DMS114 treated with DMSO at 0.1 percent for 48 hours (cell line): ENCODE measurements around the gene PSTPIP2.

Experiments used
- DNase-seq: peaks from one replicate; lab custom pipeline; 2025; ENCODE audit not compliant: unreplicated experiment; lab: John Stamatoyannopoulos, UW

The PSTPIP2 gene

DNA sequence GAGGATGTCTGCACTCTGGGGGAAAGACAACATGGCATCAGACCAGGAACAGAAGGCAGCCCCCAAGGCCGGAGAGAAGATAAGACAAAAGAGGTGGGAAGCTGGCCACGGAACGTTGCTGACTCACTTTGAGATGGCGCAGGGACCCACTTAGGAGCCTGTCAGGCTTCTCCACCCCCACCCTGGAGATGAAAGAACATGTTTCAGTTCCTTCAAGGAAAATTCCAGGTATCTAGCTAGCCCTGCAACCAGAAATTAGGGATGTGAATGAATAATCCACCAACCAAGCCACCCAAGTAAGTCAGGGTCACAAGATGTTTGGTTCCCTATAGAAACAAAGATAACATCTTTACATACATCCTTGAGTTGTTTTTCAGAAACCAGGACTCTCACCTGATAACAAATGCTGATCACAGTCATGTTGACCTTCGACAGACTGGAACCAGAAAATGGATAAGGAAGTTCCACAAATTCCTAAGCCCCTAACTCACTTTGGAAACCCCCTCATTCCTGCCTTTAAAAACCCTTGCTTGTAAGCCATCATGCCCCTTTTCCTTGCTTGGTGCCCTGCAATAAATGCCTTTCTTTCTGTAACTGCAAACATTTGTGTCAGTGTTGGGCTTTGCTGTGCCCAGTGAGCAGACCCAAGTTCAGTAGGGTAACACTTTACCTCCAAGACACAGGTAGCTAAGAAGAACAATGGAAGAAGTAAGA lies 31.9 kb downstream of the PSTPIP2 start:
- no peak for DNase-seq

DNA sequence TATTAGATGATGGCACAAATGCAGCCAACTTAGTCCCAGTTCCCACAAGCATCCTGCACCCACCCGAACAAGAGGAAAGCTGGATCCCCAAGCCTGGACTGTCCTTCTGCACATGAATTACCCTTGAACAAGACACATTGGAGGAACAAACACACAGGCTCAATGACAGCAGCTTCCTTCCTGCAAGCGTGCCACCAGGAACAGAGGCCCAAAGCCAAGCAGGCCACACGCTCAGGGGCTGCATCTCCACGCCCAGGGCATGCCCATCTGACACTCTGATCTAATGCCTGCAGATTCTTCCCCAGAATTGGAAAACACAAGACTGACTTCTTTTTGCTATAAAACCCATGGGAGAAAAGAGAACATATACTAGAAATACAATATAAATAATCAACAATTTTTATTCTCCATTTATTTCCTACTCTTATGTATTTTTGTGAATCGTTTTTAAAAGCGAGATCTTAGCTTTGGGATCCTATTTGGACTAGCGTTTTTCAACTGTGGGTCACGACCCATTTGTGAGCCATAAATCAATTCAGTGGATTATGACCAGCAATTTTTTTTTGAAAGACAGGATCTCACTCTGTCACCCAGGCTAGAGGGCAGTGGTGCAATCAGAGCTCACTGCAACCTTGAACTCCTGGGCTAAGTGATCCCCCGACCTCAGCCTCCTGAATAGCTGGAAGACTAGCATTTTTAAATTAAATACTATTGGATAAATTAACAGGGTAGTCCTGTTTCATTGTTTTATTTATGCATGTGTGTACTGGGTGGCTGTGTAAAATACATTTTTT lies 34.4 kb downstream of the PSTPIP2 start:
- no peak for DNase-seq

DNA sequence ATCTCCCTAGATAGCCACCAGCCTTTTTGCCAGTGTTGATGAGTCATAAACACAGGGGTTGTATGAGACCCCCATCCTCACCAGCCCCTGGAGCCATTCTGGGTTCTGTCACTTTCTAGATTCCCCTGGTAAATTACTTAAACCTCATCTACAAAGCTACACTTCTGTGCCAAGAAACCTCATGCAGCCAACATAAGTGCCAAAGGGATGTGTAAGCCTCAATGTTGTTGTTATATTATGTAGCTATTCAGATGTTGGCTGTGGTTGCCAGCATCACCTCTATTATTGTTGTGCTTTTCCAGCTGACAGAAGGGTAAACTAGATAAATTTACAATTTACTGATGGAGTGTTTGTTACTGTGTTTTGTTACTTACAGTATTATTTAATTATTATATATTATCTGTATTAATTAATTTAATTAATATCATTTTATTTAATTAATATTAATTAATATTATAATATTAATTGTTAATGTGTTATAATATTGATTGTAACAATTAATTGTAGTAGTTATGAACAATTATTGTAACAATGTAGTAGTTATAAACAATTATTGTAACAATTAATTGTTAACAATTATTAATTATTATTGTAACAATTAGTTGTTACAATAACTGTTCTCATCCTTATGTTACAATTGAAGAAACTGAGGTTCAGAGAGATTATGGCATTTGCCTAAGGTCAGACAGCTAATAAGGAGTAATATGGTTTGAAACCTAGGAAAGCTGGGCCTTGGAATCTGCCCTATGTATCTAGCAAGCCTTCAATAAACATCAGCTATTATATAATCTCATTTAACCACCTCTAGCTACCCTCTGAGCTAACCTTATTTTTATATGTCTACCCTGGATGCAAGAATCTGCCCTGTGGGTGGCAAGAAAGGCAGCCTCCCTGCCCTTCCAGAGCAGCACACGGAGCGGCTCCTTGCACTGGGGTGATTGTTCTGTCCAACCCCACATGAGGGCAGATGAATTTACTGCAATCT lies 36.1 kb downstream of the PSTPIP2 start:
- no peak for DNase-seq

DNA sequence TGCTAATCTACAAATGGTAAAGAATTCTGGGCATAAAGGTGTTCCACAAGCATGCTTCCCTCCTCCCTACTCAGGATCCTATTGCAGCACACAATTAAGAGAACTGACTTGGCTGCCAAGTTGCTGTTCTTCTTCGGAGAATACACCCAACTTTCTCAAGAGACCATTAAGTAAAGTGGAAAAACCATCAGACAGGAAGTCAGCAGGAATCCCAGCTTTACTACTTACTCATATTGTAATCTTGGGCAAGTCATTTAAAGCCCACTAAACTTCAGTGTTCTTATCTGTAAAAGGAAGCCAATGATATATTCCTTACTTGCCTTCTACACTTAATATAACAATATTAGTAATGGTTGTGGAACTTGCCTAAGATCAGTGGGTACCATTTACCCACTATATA lies 37.8 kb downstream of the PSTPIP2 start:
- DNase-seq = no peak

DNA sequence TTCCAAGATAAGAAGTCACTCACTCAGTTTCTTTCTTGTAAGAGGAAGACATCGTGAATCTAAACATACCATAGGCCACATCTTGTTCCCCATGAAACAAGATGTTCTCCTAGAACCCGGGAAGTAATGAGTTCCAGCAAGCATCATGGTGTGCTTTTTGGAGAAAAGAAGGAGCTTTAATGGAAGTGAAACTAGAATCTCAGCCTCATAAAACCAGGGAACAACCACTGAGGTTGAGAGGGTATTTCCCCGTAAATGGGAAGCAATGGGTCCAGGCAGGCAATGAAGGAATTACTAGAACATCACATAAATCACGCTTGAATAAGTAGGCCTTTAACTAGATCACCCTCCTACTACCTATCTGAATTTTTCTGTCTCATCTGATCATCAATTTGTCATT lies 40.3 kb downstream of the PSTPIP2 start:
- DNase-seq = no peak

DNA sequence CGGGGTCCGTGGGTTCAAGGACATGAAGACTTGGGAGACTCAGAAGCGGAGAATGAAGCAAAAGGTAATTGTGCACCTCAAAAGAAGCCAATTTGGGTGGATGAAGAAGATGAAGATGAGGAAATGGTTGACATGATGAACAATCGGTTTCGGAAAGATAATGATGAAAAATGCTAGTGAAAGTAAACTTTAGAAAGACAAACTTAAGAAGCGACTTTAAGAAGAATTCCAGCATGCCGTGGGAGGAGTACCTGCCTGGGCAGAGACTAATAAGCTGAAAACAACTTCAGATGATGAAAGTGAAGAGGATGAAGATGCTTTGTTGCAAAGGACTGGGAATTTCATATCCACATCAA lies 43.5 kb downstream of the PSTPIP2 start:
- peak; percentile 19 for DNase-seq

DNA sequence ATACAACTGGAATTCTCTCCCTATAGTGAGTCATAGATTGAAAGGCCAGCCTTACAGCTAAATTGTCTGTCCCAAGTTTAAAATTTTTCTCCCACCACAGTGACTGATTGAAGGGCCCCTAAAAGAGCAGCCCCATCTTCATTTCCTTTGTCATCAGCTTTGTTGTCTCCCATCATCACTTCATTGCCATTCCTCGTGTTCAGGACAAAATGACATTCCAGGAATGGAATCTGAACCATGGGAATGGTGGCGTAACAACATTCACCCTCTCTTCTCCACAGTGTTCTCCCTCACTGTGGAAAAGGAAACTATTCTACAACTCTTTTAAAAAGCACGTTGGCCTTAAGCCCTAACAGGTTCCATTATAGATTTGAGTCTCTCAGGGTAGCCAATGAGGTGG lies 52.1 kb downstream of the PSTPIP2 start:
- no peak for DNase-seq

DNA sequence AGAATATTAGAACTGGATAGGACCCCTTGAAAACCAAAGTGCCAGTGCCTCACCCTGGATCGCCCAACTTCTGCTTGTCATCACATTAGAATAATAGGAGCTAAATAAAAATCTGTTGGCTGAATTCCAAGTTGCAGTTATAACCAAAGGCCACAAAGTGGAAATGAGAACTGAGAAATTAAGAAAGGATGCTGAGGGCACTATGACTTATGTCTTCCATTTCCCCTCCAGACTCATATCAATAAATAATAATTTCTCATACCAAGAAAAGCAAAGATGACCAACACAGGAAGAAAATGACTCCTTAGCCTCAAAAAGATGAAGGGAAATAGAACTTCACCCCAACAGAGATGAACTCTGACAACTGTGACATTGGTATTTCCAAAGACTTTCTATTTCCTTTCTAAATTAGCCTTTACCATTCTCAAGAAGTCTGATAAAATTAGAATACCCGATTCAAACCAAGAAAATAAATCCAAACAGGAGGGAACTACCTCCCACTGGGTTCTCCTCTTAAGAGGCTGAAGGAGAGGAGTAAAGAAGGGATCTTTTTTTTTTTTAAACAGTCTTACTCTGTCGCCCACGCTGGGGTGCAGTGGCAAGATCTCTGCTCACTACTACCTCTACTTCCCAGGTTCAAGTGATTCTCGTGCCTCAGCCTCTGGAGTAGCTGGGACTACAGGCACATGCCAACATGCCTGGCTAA lies 58.4 kb downstream of the PSTPIP2 start:
- no peak for DNase-seq

DNA sequence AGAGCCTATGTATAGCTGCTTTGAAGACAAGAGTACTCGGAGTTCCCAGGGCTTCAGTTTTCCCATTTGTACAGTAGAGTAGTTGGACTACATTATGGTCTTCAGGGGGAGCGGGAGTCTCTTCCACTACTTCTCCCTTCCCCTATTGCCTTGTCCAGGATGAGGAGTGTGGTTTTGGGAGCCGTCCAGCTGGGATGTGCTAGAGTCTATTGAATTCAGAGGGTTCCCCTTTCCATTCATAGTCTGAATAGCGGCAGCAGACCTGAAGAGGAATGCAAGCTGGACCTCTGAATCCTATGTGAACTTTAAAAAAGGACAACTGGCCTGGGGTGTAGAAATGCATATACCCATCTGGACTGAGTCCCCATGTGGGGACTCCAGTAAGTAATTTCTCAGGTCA lies 61.4 kb downstream of the PSTPIP2 start:
- DNase-seq = no peak

DNA sequence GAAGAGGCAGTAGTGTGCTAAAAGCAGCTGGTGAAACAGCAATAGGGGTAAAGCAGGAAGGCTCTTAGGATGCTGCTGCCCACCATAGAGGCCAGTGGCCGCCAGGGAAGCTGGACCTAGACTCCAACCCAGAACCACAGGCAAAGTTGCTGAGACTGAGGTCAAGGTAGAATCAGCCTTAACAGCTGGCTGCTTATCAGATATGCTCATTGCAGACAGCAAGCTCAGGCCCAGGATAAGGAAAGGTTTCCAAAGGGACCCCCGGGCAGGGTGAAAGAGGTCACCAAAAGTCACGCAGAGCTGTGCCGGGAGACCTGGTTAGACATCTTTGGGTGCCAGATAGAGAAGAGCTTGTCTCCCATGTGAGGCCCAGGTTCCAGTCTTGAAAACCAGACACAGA lies 62.0 kb downstream of the PSTPIP2 start:
- no peak for DNase-seq

DNA sequence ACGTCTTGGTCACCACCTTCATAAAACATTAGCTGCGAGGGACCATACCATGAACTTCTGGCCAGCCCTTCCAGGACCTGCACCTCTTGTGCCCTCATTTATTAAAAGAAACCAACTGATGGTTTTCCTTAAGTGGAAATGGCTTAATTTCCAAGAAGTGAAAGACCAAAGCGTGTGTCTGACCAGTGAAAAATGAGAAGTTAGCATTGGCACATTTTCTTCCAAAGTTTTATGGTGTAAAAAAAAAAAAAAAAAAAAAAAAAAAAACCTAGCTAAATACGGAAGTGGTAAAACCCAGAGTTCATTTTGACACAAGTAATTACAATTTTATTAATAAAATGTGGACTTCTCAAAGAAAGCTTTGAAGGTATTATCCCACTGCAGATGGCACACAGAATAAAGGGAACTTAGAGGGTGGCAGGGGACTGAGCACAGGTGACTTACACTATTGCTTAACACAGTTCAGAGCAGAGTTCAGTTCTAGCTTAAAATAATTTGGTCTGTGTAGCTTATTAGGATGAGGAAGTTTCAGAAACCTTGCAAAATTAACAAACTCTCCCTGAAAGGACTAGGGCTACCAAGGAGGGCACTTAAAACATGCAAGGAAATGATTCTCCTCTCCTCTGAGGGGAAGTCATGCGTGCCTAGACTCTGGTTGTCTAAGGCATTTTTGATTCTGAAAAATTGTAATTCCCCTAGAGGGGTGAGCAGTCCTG lies 62.8 kb downstream of the PSTPIP2 start:
- no peak for DNase-seq

DNA sequence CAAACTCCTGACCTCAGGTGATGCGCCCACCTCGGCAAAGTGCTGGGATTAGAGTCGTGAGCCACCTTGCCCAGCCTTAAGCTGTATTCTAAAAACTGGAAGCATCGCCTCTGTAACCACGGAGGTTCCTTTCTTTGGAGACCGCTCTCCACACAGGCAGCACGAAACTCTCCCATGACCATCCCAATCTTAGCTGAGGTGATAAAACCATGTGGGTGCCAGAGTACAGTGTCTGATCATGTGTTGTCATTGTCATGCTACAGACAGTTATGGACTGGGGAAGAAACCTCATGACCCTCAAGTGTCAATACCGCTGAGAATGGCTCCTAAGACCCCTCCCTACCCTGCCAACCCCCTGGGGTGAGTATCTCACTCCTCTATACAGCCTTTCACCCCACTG lies 63.5 kb downstream of the PSTPIP2 start:
- no peak for DNase-seq

DNA sequence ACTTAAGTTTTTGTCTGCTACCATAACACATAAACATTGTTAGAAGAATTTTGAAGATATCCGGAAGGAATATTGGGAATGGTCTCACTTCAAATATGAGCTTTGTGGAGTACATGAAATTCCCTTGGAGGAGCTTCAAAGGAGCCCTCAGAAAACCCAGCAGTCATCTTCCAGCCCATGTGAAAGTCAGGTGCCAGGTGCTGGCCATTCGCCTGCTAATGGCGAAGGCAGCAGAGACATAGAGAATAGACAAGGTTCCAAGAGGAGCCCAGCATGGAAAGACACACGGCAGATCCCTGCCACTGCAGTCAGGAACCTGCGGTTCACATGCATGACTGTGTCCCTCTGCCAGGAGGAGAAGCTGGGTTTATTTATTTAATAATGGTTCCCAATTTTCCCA lies 64.9 kb downstream of the PSTPIP2 start:
- DNase-seq = no peak

DNA sequence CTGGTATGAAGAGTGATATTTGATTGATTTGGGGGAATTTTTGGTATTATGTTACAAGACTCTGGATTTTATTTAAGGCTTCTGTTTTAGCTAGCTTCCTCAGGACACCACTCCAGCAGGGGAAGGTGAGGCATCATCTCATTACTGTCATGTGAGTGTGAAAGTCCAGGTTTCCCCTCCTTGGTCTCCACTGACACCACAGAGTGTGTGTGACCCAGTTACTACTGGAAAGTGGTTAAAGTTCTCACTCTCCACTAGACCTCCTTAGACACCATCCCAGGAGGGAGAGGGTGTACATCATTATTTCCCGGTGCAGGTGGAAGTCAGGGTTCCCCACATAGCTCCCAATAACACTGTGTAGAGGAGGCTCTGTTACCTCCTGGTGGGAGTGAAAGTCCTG lies 69.1 kb downstream of the PSTPIP2 start:
- DNase-seq = no peak

DNA sequence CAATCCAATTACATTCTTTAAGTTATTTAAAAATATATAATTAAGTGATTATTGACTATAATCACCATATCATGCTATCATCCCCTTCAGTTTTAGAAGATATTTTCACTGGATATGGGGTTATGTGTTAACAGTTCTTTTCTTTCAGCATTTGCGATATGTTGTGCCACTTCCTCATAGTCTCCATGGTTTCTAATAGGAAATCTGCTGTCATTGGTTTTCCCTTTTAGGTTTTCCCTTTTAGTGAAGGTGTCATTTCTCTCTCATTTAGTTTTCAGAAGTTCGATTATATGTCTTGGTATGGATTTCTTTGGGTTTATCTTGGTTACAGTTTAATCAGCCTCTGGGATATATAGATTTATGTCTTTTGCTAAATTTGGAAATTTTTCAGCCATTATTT lies 70.2 kb downstream of the PSTPIP2 start:
- no peak for DNase-seq

DNA sequence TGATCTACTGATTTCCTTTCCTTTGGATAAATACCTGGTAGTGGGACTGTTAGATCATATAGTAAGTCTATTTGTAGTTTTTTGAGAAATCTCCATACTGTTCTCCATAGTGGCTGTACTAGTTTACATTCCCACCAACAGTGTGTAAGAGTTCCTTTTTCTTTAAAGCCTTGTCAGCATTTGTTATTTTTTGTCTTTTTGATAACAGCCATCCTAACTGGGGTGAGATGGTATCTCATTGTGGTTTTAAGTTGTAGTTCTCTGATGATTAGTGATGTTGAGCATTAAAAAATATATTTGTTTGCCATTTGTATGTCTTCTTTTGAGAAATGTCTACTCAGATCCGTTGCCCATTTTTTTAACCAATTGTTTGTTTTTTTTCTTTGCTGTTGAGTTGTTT lies 71.0 kb downstream of the PSTPIP2 start:
- DNase-seq = no peak

DNA sequence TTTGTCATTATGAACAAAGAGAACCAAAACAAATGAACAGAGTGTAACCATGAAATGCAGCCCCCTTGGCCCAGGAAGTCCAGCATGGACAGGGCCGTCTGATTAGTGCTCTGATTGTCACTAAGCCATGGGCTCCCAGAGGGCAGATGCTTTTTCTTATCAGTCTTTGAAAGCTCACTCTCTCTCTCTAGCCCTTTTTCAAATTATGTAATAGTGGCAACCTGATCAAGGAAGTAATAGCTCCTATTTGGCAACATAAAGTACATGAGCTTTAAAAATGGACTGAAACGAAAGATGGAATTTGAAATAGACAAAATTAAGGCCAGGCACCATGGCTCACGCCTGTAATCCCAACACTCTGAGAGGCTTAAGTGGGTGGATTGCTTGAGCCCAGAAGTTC lies 72.5 kb downstream of the PSTPIP2 start:
- no peak for DNase-seq

DNA sequence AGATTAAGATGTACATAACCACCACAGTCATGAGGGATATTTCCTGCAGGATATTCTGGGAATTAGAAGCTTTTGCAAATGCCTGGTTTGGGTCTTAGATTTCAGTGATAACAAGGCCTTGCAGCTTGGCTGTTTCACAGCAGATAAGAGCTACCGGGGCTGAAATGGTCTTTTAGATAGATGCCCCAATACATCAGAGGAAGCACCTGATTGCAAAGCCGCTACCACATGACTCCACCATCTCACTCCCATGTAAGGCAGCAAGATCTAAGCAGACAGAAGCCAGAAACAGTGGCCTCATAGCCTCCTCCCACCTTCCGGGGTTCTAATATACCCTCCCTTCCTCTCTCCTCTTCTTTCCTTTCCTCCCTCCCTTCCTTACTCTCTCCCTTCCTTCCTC lies 73.8 kb downstream of the PSTPIP2 start:
- DNase-seq = no peak

DNA sequence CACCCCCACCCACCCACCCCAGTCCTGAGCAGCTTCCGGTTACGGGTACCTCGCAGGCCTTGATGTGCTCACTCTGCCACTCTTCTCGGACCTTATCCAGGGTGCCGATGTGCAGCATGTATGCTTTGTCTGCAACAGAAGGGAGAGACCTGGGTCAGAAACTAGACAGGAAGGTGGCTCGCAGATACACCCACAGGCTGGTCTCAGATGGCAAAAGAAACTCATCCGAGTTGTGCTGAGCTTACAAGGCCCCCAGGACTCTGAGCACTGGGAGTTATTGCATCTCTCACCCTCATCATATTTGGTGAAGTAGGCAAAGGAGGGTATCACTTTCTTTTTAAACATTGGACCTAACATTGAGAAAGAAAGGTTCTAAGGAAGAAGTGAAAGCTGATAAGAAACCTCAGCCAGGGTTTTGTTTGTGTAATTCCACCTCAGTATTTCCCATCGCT lies 74.3 kb downstream of the PSTPIP2 start:
- DNase-seq = no peak

DNA sequence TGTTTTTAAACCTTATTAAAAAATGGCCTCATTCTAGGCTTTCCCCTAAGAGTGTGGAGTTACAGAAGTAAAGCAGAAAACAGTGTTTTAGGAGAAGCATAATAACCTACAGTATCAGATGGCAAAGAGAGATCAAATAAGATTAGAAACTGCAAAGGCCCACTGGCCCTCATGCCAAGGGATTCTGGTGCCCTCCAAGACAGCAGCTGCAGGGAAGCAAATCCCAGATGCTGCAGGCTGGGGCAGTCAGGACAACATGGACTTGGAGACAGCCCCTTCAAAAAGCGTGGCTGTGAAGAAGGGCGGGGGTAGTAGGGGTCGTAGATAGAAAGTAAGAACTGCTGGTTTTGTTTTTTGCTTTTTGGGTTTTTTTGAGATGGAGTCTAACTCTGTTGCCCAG lies 76.6 kb downstream of the PSTPIP2 start:
- no peak for DNase-seq
